H1 (cell line): Measurements from ENCODE around the gene DCP1A. TPM values are rescaled to one million over a fixed set of nuclear protein-coding genes. Genes with fewer than 3 reads are reported as not detected.

Experiments
- CTCF ChIA-PET: fragments of 300-600 bp; sonication (Branson Sonifier 250); formaldehyde crosslinking; loops from one replicate; lab custom pipeline; 2021; ENCODE audit not compliant: partially characterized antibody; lab: Charles Lee
- POLR2A ChIA-PET: fragments of 300-600 bp; sonication (Branson Sonifier 250); formaldehyde crosslinking; loops from one replicate; lab custom pipeline; 2021; ENCODE audit warnings: inconsistent platforms; ENCODE audit not compliant: partially characterized antibody; lab: Charles Lee
- DNase-seq, 2 experiments: peaks; one replicate each; pipeline versions ENCODE4 v3.0.0 to v3.0.0-alpha.2; 2010 to 2022; ENCODE audit warnings: low spot score in 2 of 2, low read depth in 1 of 2, mixed read lengths in 1 of 2
- FAIRE-seq: peaks from 2 replicates; lab custom pipeline; 2011; peaks lifted over from hg19 to GRCh38; lab: Jason Lieb, UNC
- H2AFZ ChIP-seq: 2 replicates; pipeline ENCODE4 v1.8.1; 2012; ENCODE audit warnings: low read length, inconsistent platforms
- H2AK5ac ChIP-seq: 2 replicates; pipeline ENCODE4 v1.6.1; 2013; ENCODE audit warnings: low read depth, low read length
- H2BK120ac ChIP-seq: replicated peaks from 2 replicates; pipeline ENCODE3; 2013; ENCODE audit warnings: low read depth, low read length, inconsistent platforms
- H2BK12ac ChIP-seq: 2 replicates; pipeline ENCODE4 v1.6.1; 2013; ENCODE audit warnings: low read depth, low read length
- H2BK15ac ChIP-seq: 2 replicates; pipeline ENCODE4 v1.6.1; 2013; ENCODE audit warnings: low read length
- H2BK20ac ChIP-seq: 2 replicates; pipeline ENCODE4 v1.6.1; 2013; ENCODE audit warnings: low read length
- H2BK5ac ChIP-seq: 2 replicates; pipeline ENCODE4 v1.6.1; 2013; ENCODE audit warnings: low read depth, low read length
- H3K14ac ChIP-seq: 2 replicates; pipeline ENCODE4 v1.6.1; 2013; ENCODE audit warnings: inconsistent platforms; ENCODE audit not compliant: insufficient read length
- H3K18ac ChIP-seq: 2 replicates; pipeline ENCODE4 v1.6.1; 2013; ENCODE audit warnings: low read length; ENCODE audit errors: extremely low read depth
- H3K23ac ChIP-seq: 2 replicates; pipeline ENCODE4 v1.6.1; 2013; ENCODE audit warnings: inconsistent platforms; ENCODE audit not compliant: insufficient read length
- H3K23me2 ChIP-seq: 2 replicates; pipeline ENCODE4 v1.6.1; 2013; ENCODE audit warnings: low read depth, low read length
- H3K27ac ChIP-seq: 2 replicates; pipeline ENCODE4 v1.6.1; 2011; ENCODE audit warnings: low read depth, low read length, inconsistent platforms
- H3K27me3 ChIP-seq, 4 experiments: replicated peaks in 1 of 4; 1 replicate in 1 of 4; 2 replicates in 3 of 4; pipeline versions ENCODE4 v1.6.1 to v1.8.1; 2011 to 2013; ENCODE audit warnings: low read length in 3 of 4, mild to moderate bottlenecking in 3 of 4, inconsistent platforms in 2 of 4, mixed read lengths in 2 of 4, moderate library complexity in 1 of 4; ENCODE audit not compliant: control insufficient read depth in 3 of 4, insufficient read depth in 3 of 4; ENCODE audit errors: extremely low read depth in 1 of 4
- H3K36me3 ChIP-seq, 4 experiments: 2 replicates each; pipeline versions ENCODE4 v1.6.1 to v1.8.1; 2011 to 2013; ENCODE audit warnings: mild to moderate bottlenecking in 4 of 4, low read length in 3 of 4, moderate library complexity in 2 of 4, control low read depth in 1 of 4, inconsistent platforms in 1 of 4; ENCODE audit not compliant: insufficient read depth in 4 of 4, control insufficient read depth in 2 of 4
- H3K4ac ChIP-seq: replicated peaks from 2 replicates; pipeline ENCODE3; 2013; ENCODE audit warnings: low read length, low read depth, mixed read lengths, inconsistent platforms; ENCODE audit not compliant: insufficient read length
- H3K4me1 ChIP-seq, 4 experiments: replicated peaks in 1 of 4; 1 replicate in 1 of 4; 2 replicates in 3 of 4; pipeline versions ENCODE4 v1.6.1 to v1.8.1; 2011 to 2013; ENCODE audit warnings: low read length in 3 of 4, inconsistent platforms in 2 of 4, mixed read lengths in 1 of 4; ENCODE audit not compliant: insufficient read depth in 4 of 4, control insufficient read depth in 3 of 4
- H3K4me2 ChIP-seq, 2 experiments: 2 replicates each; pipeline versions ENCODE4 v1.6.1 to v1.8.1; 2011 to 2013; ENCODE audit warnings: low read depth in 2 of 2, low read length in 2 of 2, control low read depth in 1 of 2, inconsistent platforms in 1 of 2, mild to moderate bottlenecking in 1 of 2; ENCODE audit not compliant: insufficient read depth in 1 of 2
- H3K4me3 ChIP-seq, 4 experiments: fragments of 200-600, 300-600 bp in 1 of 4; sonication (generic), shearing (Covaris generic), sonication (Bioruptor Twin) in 1 of 4; 2 replicates each; pipeline versions ENCODE4 v1.5.1 to v1.8.1; 2011 to 2016; ENCODE audit warnings: low read length in 4 of 4, low read depth in 3 of 4, control low read depth in 2 of 4, inconsistent platforms in 2 of 4, mild to moderate bottlenecking in 2 of 4, mixed read lengths in 1 of 4, moderate library complexity in 1 of 4; ENCODE audit not compliant: insufficient read depth in 2 of 4; ENCODE audit errors: extremely low read depth in 1 of 4
- H3K56ac ChIP-seq: replicated peaks from 2 replicates; pipeline ENCODE3; 2013; ENCODE audit warnings: low read depth, mild to moderate bottlenecking, mixed read lengths, low read length, inconsistent platforms; ENCODE audit not compliant: insufficient read length
- H3K79me1 ChIP-seq: 2 replicates; pipeline ENCODE4 v1.6.1; 2013; ENCODE audit warnings: low read depth, low read length, control low read depth
- H3K79me2 ChIP-seq, 2 experiments: 2 replicates each; pipeline versions ENCODE4 v1.6.1 to v1.8.1; 2012 to 2013; ENCODE audit warnings: low read length in 2 of 2, mild to moderate bottlenecking in 2 of 2, inconsistent platforms in 1 of 2; ENCODE audit not compliant: insufficient read depth in 2 of 2, control insufficient read depth in 1 of 2
- H3K9ac ChIP-seq, 4 experiments: replicated peaks in 1 of 4; 1 replicate in 1 of 4; 2 replicates in 3 of 4; pipeline versions ENCODE4 v1.6.1 to v1.8.1; 2011 to 2013; ENCODE audit warnings: low read depth in 3 of 4, low read length in 3 of 4, control low read depth in 2 of 4, mild to moderate bottlenecking in 2 of 4, moderate library complexity in 2 of 4, inconsistent platforms in 1 of 4; ENCODE audit errors: extremely low read depth in 1 of 4
- H3K9me3 ChIP-seq, 2 experiments: 2 replicates each; pipeline versions ENCODE4 v1.6.1 to v1.8.1; 2012 to 2013; ENCODE audit warnings: mild to moderate bottlenecking in 2 of 2, moderate library complexity in 2 of 2, control low read depth in 1 of 2, inconsistent platforms in 1 of 2, low read depth in 1 of 2, low read length in 1 of 2, mixed read lengths in 1 of 2; ENCODE audit not compliant: insufficient read depth in 2 of 2
- H4K20me1 ChIP-seq, 2 experiments: replicated peaks in 1 of 2; 2 replicates each; pipeline versions ENCODE3 to v1.8.1; 2011 to 2013; ENCODE audit warnings: inconsistent platforms in 2 of 2, low read length in 2 of 2, mild to moderate bottlenecking in 1 of 2; ENCODE audit not compliant: insufficient read depth in 2 of 2, control insufficient read depth in 1 of 2
- H4K5ac ChIP-seq: 2 replicates; pipeline ENCODE4 v1.6.1; 2013; ENCODE audit warnings: low read length, low read depth, mixed read lengths, inconsistent platforms; ENCODE audit not compliant: insufficient read length
- H4K8ac ChIP-seq: 2 replicates; pipeline ENCODE4 v1.8.0; 2013; ENCODE audit warnings: mild to moderate bottlenecking, moderate library complexity, low read length, inconsistent platforms; ENCODE audit not compliant: insufficient read depth; ENCODE audit errors: extremely low read depth
- H4K91ac ChIP-seq: replicated peaks from 2 replicates; pipeline ENCODE3; 2013; ENCODE audit warnings: low read length, mixed read lengths, inconsistent platforms; ENCODE audit not compliant: insufficient read length
- BCL11A ChIP-seq, 2 experiments: IDR thresholded peaks; one replicate each; pipeline ENCODE4 v1.6.1; 2011; ENCODE audit warnings: low read depth in 2 of 2, low read length in 2 of 2, mild to moderate bottlenecking in 2 of 2
- CBX5 ChIP-seq: fragments of 300-800, 300-1000 bp; sonication (generic); IDR thresholded peaks from 2 replicates; pipeline ENCODE4 v1.7.1; 2016; ENCODE audit warnings: antibody characterized with exemption, low read length, low read depth
- CREB1 ChIP-seq: IDR thresholded peaks from 2 replicates; pipeline ENCODE4 v1.6.1; 2012; ENCODE audit warnings: inconsistent platforms
- EZH2 ChIP-seq: fragments of 200-600 bp; sonication (generic); IDR thresholded peaks from 2 replicates; pipeline ENCODE4 v1.7.1; 2012; ENCODE audit warnings: low read depth, mild to moderate bottlenecking, moderate library complexity, low read length, inconsistent platforms; ENCODE audit not compliant: severe bottlenecking
- FOSL1 ChIP-seq: IDR thresholded peaks from 2 replicates; pipeline ENCODE4 v1.6.1; 2011; ENCODE audit warnings: mild to moderate bottlenecking, low read depth, low read length, moderate library complexity; ENCODE audit not compliant: insufficient read depth
- GABPA ChIP-seq: IDR thresholded peaks from 2 replicates; pipeline ENCODE4 v1.6.1; 2011; ENCODE audit warnings: mild to moderate bottlenecking, low read length, moderate library complexity, borderline replicate concordance; ENCODE audit not compliant: insufficient read depth
- GTF2F1 ChIP-seq: IDR thresholded peaks from 2 replicates; pipeline ENCODE4 v1.6.1; 2012; ENCODE audit warnings: low read depth, low read length, improper control_type of control experiment, borderline replicate concordance
- HDAC6 ChIP-seq: IDR thresholded peaks from one replicate; pipeline ENCODE4 v1.7.1; 2012; ENCODE audit warnings: low read depth, mild to moderate bottlenecking, inconsistent platforms, low read length, moderate library complexity
- JUN ChIP-seq: IDR thresholded peaks from 2 replicates; pipeline ENCODE4 v1.6.1; 2011; ENCODE audit warnings: low read depth, mild to moderate bottlenecking, improper control_type of control experiment, low read length
- MAFK ChIP-seq: IDR thresholded peaks from 2 replicates; pipeline ENCODE4 v1.6.1; 2012; ENCODE audit warnings: low read depth, mild to moderate bottlenecking, improper control_type of control experiment, low read length
- RNF2 ChIP-seq: fragments of 200-900, 300-1000 bp; sonication (generic); IDR thresholded peaks from 2 replicates; pipeline ENCODE4 v1.7.1; 2016; ENCODE audit warnings: borderline replicate concordance, low read depth, mild to moderate bottlenecking, antibody characterized with exemption, low read length; ENCODE audit not compliant: poor library complexity, severe bottlenecking; ENCODE audit errors: missing control alignments
- SIN3A ChIP-seq, 2 experiments: IDR thresholded peaks in 1 of 2; conservative IDR thresholded peaks in 1 of 2; 2 replicates each; pipeline ENCODE4 v1.6.1; 2011 to 2012; ENCODE audit warnings: low read length in 2 of 2, improper control_type of control experiment in 1 of 2, low read depth in 1 of 2, mild to moderate bottlenecking in 1 of 2
- SIX5 ChIP-seq: IDR thresholded peaks from 2 replicates; pipeline ENCODE4 v1.6.1; 2011; ENCODE audit warnings: mild to moderate bottlenecking, low read depth, low read length
- SP1 ChIP-seq: IDR thresholded peaks from 2 replicates; pipeline ENCODE4 v1.6.1; 2011; ENCODE audit warnings: low read depth, low read length
- WGBS, 2 experiments: shearing (Covaris generic) in 1 of 2; methylation state at CpG; one replicate each; pipeline versions ENCODE4 v1.1.6 to v1.1.7; 2013 to 2015; ENCODE audit warnings: low lambda C conversion rate in 2 of 2, mixed read lengths in 2 of 2, inconsistent platforms in 1 of 2, low coverage in 1 of 2, missing lambda C conversion rate in 1 of 2; ENCODE audit not compliant: insufficient replicate concordance in 2 of 2, insufficient coverage in 1 of 2, insufficient read length in 1 of 2; ENCODE audit errors: extremely low coverage in 1 of 2, missing lambda C conversion rate in 1 of 2; 5-methylcytosine and 5-hydroxymethylcytosine counted together
- polyA plus RNA-seq, 7 experiments: library from polyadenylated mRNA; depleted of rRNA in 3 of 7; stranded (reverse) in 5 of 7; unstranded in 2 of 7; fragments of >200 nt in 5 of 7; fragments of 200-250 nt in 2 of 7; gene quantifications; 1 replicate in 5 of 7; 2 replicates in 1 of 7; 4 replicates in 1 of 7; pipeline versions ENCODE4 v1.2.1 to v1.2.3, GENCODE V29; 2011 to 2013; ENCODE audit warnings: missing spikeins in 2 of 7, mixed read lengths in 2 of 7
- total RNA-seq: library from RNA; stranded (reverse); fragmentation: NEBNext Ultra II Directional; extraction: Animal tissue kit (Norgen Biotek cat#: 25700); gene quantifications from 2 replicates; pipeline ENCODE4 v1.2.1, GENCODE V29; 2021

The DCP1A gene
- total and polyA plus RNA-seq, 2 of the 8 experiments (the other 6 are each of a cell fraction or from before 2014, with no cell fraction given): 13.2 to 15.9 TPM

DNA sequence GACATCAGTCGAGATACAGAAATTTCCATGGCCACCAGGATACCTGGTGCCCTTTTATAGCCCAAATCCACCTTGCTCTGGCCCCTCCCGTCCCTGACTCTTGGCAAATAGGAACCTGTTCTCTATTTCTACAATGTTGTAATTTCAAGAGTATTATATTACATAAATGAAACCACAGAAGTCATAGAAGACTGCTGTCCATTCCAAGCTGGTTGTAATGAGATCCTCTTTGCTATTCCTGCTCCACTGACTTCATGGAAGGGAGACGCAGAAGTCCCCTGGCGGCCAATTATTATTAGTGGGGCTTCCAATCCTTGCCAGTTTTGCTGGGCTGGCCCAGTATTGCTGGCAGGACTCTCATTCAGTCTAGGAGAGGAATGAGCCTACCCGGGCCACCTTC is 26.6 kb downstream of the DCP1A start:
- CTCF ChIA-PET: interaction anchor here (1.1 kb wide), 1 partner anchor 22 kb away, joined by 3 read pairs; no protein-coding TSS in a partner anchor
- H3K79me2 ChIP-seq: peaks cover 0 to 11% of the 10 kb centered on the region in 2 experiments; a peak in 2 of 4 replicates
- TF ChIP-seq EZH2 (no peak), CBX5 (no peak), SIN3A (conservative IDR thresholded peaks at IDR 0.05 in 1 of 2, IDR thresholded peaks at IDR 0.05 in 1 of 2; ENCODE audit: low read depth in 1 of 2, low read length in 2 of 2) (no peak), FOSL1 (no peak), GABPA (no peak), JUN (no peak), GTF2F1 (no peak), CREB1 (no peak), RNF2 (no peak), MAFK (no peak), HDAC6 (no peak), BCL11A (IDR thresholded peaks at IDR 0.05; ENCODE audit: low read depth in 2 of 2, low read length in 2 of 2) (no peak), SIX5 (no peak), SP1 (no peak)

More for the DNA sequence above, 26.6 kb downstream of the DCP1A start:
- DNase-seq: no peak
- Histone ChIP-seq H3K23ac (no peak overlapping the region), H3K4me2 (no peak overlapping the region), H3K9me3 (no peaks in the 10 kb centered on the region), H4K20me1 (peaks cover 1 to 3% of the 10 kb centered on the region in 2 experiments), H2AFZ (no peak overlapping the region), H3K79me1 (no peaks in the 10 kb centered on the region), H3K56ac (no peak overlapping the region), H3K23me2 (no peaks in the 10 kb centered on the region), H4K8ac (no peak overlapping the region), H3K14ac (no peak overlapping the region), H3K4ac (no peak overlapping the region), H2BK12ac (no peak overlapping the region), H3K27me3 (peaks cover 0 to 1% (median 0%) of the 10 kb centered on the region in 4 experiments; a peak in 1 of 7 replicates), H2BK15ac (no peak overlapping the region), H2BK120ac (no peak overlapping the region), H3K4me3 (no peak overlapping the region), H3K9ac (no peak overlapping the region), H3K18ac (no peak overlapping the region), H3K4me1 (no peaks in the 10 kb centered on the region), H4K91ac (no peak overlapping the region), H2BK5ac (no peak overlapping the region), H3K36me3 (peaks cover 4 to 10% (median 5%) of the 10 kb centered on the region in 4 experiments; a peak in 4 of 8 replicates), H4K5ac (no peak overlapping the region), H3K27ac (no peak overlapping the region), H2BK20ac (no peak overlapping the region), H2AK5ac (no peak overlapping the region)
- POLR2A ChIA-PET: interaction anchor here (0.6 kb wide), 1 partner anchor 27 kb away, joined by 3 read pairs; the partner anchor contains the start of gene DCP1A
- FAIRE-seq: no peak
- WGBS, 2 experiments: 89% methylated on average over 5 of the region's 5 CpGs; no CpG with 5 or more reads in 1 of the 2 experiments
